ENCODE measurements around the gene CASZ1. TPM values are rescaled to one million over a fixed set of nuclear protein-coding genes. Genes with fewer than 3 reads are reported as not detected.

CASZ1 gene
- total and polyA plus RNA-seq, 3 donors from 2014 or later, result 9.4 to 12.3 (median 10.3) TPM

- 55 to 74% methylated on average over 13 to 19 of the region's 19 CpGs for WGBS, 2 donors
- H3K9me3 ChIP-seq, result no peaks in the 10 kb centered on the region
- intact Hi-C loops (cut with DNase I; ENCODE audit: low total_unique reads), result no loop called here
- no peaks in the 10 kb centered on the region for H3K4me1 ChIP-seq
- H3K36me3 ChIP-seq (ENCODE audit: low read depth, missing control alignments), result no peaks in the 10 kb centered on the region
- TF ChIP-seq CTCF (IDR thresholded peaks at IDR 0.05), result no peak
- no peak for TF ChIP-seq POLR2A (IDR thresholded peaks at IDR 0.05)
- H3K27ac ChIP-seq, result no peak overlapping the region
- no peak for DNase-seq
- H3K4me3 ChIP-seq, result no peak overlapping the region
- H3K27me3 ChIP-seq, result no peaks in the 10 kb centered on the region
Observed at GRCh38 chr1:10824821-10825540, 28.5 kb upstream of the CASZ1 start.

- Histone ChIP-seq H3K4me3 (no peak overlapping the region), H3K4me1 (no peaks in the 10 kb centered on the region), H3K27ac (no peak overlapping the region), H3K9me3 (no peaks in the 10 kb centered on the region), H3K36me3 (ENCODE audit: low read depth, missing control alignments) (no peaks in the 10 kb centered on the region), H3K27me3 (no peaks in the 10 kb centered on the region)
- 81 to 82% methylated on average over 14 of the region's 14 CpGs for WGBS, 2 donors
- DNase-seq, result no peak
- intact Hi-C loops (cut with DNase I; ENCODE audit: low total_unique reads), result no loop called here
- no peak for TF ChIP-seq POLR2A (IDR thresholded peaks at IDR 0.05)
Observed at GRCh38 chr1:10823000-10823401, 26.6 kb upstream of the CASZ1 start.

- no peak for DNase-seq
- H3K27ac ChIP-seq, result no peak overlapping the region
- TF ChIP-seq CTCF (IDR thresholded peaks at IDR 0.05), result no peak
- TF ChIP-seq POLR2A (IDR thresholded peaks at IDR 0.05), result no peak
- intact Hi-C loops (cut with DNase I; ENCODE audit: low total_unique reads), result no loop called here
- WGBS, 2 donors, result 90 to 99% methylated on average over 2 of the region's 2 CpGs
- H3K27me3 ChIP-seq, result no peaks in the 10 kb centered on the region
- no peaks in the 10 kb centered on the region for H3K4me1 ChIP-seq
- no peaks in the 10 kb centered on the region for H3K36me3 ChIP-seq (ENCODE audit: low read depth, missing control alignments)
- H3K9me3 ChIP-seq, result no peaks in the 10 kb centered on the region
- H3K4me3 ChIP-seq, result no peak overlapping the region
Observed at GRCh38 chr1:10821388-10821787, 24.9 kb upstream of the CASZ1 start.

- DNase-seq, result no peak
- no peaks in the 10 kb centered on the region for H3K9me3 ChIP-seq
- H3K27ac ChIP-seq, result no peak overlapping the region
- H3K4me3 ChIP-seq, result no peak overlapping the region
- H3K4me1 ChIP-seq, result no peaks in the 10 kb centered on the region
- no peaks in the 10 kb centered on the region for H3K27me3 ChIP-seq
- TF ChIP-seq POLR2A (IDR thresholded peaks at IDR 0.05), result no peak
- TF ChIP-seq CTCF (IDR thresholded peaks at IDR 0.05), result no peak
- intact Hi-C loops (cut with DNase I; ENCODE audit: low total_unique reads), result no loop called here
- 76 to 89% methylated on average over 4 to 7 of the region's 7 CpGs for WGBS, 2 donors
- no peaks in the 10 kb centered on the region for H3K36me3 ChIP-seq (ENCODE audit: low read depth, missing control alignments)
Observed at GRCh38 chr1:10820422-10820821, 24.0 kb upstream of the CASZ1 start.

GRCh38 chr1:10819198-10819901 lies 22.9 kb upstream of the CASZ1 start:
- H3K36me3 ChIP-seq (ENCODE audit: low read depth, missing control alignments), result no peaks in the 10 kb centered on the region
- H3K4me3 ChIP-seq, result no peak overlapping the region
- intact Hi-C loops (cut with DNase I; ENCODE audit: low total_unique reads), result no loop called here
- TF ChIP-seq POLR2A (IDR thresholded peaks at IDR 0.05) (no peak), CTCF (IDR thresholded peaks at IDR 0.05) (no peak)
- DNase-seq, result no peak
- H3K27me3 ChIP-seq, result no peaks in the 10 kb centered on the region
- 82 to 84% methylated on average over 11 to 13 of the region's 13 CpGs for WGBS, 2 donors
- peaks cover 6% of the 10 kb centered on the region for H3K4me1 ChIP-seq
- no peak overlapping the region for H3K27ac ChIP-seq
- no peaks in the 10 kb centered on the region for H3K9me3 ChIP-seq

All from testis (tissue), 3 donors.